ENCODE measurements around the gene TIMM22. TPM values are rescaled to one million over a fixed set of nuclear protein-coding genes. Genes with fewer than 3 reads are reported as not detected.

TIMM22 gene
- total RNA-seq, 1 experiment from 2014 or later = 17.7 TPM

DNA sequence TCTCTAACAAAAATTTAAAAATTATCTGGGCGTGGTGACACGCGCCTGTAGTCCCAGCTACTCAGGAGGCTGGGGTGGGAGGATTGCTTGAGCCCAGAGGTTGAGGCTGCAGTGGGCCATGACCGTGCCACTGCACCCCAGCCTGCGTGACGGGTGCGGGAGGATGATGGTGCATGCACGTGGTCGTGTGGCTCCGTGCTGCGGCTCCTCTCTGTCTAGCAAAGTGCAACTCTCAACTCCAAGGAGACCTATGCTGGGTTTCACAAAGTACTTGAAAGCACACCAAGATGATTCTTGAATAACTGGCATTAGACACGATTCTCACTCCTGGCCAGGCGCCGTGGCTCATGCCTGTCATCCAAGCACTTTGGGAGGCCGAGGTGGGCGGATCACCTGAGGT, 43.2 kb upstream of the TIMM22 start:
- ChIA-PET CTCF (no interaction called here), POLR2A (ENCODE audit: unreplicated experiment) (no interaction called here)
- ATAC-seq = no peak
- Histone ChIP-seq H3K9ac (ENCODE audit: low read length) (no peak overlapping the region), H3K4me3 (ENCODE audit: low read length) (no peak overlapping the region), H3K4me1 (ENCODE audit: insufficient read depth, low read length) (no peaks in the 10 kb centered on the region; the same call in 1 of the 2 replicates), H4K20me1 (ENCODE audit: low read length) (no peaks in the 10 kb centered on the region), H3K4me2 (ENCODE audit: low read length) (no peak overlapping the region), H3F3A (ENCODE audit: low read length, unreplicated experiment) (no peaks in the 10 kb centered on the region), H3K79me2 (ENCODE audit: low read length) (no peaks in the 10 kb centered on the region), H3K27ac (ENCODE audit: low read length) (no peak overlapping the region), H3K36me3 (ENCODE audit: low read depth, low read length) (no peaks in the 10 kb centered on the region), H3K27me3 (ENCODE audit: low read length) (no peaks in the 10 kb centered on the region), H3K9me2 (replicated peaks; ENCODE audit: low read length) (no peaks in the 10 kb centered on the region), H2AFZ (ENCODE audit: low read length) (no peak overlapping the region), H3K9me3 (ENCODE audit: low read length) (no peaks in the 10 kb centered on the region)
- no peak for DNase-seq
- intact Hi-C loops (cut with micrococcal nuclease) = no loop called here
- no TSS peak for BruUV-seq (replicated peaks)
- TF ChIP-seq EZH2phosphoT487 (IDR thresholded peaks at IDR 0.05; ENCODE audit: borderline replicate concordance, low read length) = no peak
- TF ChIP-seq, protein P1, sequence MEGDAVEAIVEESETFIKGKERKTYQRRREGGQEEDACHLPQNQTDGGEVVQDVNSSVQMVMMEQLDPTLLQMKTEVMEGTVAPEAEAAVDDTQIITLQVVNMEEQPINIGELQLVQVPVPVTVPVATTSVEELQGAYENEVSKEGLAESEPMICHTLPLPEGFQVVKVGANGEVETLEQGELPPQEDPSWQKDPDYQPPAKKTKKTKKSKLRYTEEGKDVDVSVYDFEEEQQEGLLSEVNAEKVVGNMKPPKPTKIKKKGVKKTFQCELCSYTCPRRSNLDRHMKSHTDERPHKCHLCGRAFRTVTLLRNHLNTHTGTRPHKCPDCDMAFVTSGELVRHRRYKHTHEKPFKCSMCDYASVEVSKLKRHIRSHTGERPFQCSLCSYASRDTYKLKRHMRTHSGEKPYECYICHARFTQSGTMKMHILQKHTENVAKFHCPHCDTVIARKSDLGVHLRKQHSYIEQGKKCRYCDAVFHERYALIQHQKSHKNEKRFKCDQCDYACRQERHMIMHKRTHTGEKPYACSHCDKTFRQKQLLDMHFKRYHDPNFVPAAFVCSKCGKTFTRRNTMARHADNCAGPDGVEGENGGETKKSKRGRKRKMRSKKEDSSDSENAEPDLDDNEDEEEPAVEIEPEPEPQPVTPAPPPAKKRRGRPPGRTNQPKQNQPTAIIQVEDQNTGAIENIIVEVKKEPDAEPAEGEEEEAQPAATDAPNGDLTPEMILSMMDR (conservative IDR thresholded peaks at IDR 0.05; ENCODE audit: low read depth, low read length) = no peak
- no peak for TF ChIP-seq EZH2 (IDR thresholded peaks at IDR 0.05; ENCODE audit: low read length, unreplicated experiment)

DNA sequence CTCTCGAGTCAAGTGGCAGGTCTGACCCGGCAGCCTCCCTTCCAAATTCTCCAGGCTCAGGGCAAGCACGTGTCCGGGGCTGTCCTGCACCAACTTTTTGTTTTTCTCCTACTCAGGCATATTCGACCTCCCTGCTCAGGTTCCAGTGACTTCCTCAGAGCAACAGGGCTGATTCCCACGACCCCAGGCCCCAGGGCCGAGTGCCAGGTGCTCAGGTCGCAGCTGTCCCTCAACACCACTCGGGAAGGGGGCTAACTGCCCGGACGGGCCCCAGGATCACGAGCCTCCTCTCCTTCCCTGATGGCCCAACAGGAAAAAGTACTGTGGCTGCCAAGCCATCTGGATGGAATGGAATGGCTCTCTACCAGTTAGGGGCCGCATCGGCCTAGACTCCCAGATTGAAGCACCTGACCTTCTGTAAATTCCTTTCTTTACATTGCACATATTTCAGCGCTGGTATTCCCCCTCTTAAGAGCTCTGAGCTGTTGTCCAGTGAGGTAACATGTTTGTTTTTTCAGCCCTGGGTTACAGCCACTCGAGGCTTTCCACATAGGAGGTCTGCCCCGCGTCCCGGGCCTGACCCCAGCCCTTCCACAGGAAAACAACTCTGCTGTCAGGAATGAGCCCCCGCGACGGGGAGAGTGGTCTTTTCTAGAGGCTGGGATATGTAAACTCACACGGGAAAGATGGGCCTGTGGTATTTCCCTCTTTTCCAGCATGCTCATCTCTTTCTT, 42.3 kb upstream of the TIMM22 start:
- H3K79me2 ChIP-seq (ENCODE audit: low read length) = no peaks in the 10 kb centered on the region
- ATAC-seq = no peak
- H2AFZ ChIP-seq (ENCODE audit: low read length) = no peak overlapping the region
- DNase-seq = no peak
- no peaks in the 10 kb centered on the region for H3F3A ChIP-seq (ENCODE audit: low read length, unreplicated experiment)
- TF ChIP-seq EZH2phosphoT487 (IDR thresholded peaks at IDR 0.05; ENCODE audit: borderline replicate concordance, low read length) = no peak
- TF ChIP-seq, protein P1 (conservative IDR thresholded peaks at IDR 0.05; ENCODE audit: low read depth, low read length) = no peak
- TF ChIP-seq EZH2 (IDR thresholded peaks at IDR 0.05; ENCODE audit: low read length, unreplicated experiment) = no peak
- no peak overlapping the region for H3K4me2 ChIP-seq (ENCODE audit: low read length)
- no peak overlapping the region for H3K27ac ChIP-seq (ENCODE audit: low read length)
- H4K20me1 ChIP-seq (ENCODE audit: low read length) = no peaks in the 10 kb centered on the region
- no peaks in the 10 kb centered on the region; the same call in 1 of the 2 replicates for H3K4me1 ChIP-seq (ENCODE audit: insufficient read depth, low read length)
- no TSS peak for BruUV-seq (replicated peaks)
- ChIA-PET POLR2A (ENCODE audit: unreplicated experiment) (no interaction called here), CTCF (no interaction called here)
- H3K9ac ChIP-seq (ENCODE audit: low read length) = no peak overlapping the region
- H3K27me3 ChIP-seq (ENCODE audit: low read length) = no peaks in the 10 kb centered on the region
- H3K9me3 ChIP-seq (ENCODE audit: low read length) = no peaks in the 10 kb centered on the region
- H3K4me3 ChIP-seq (ENCODE audit: low read length) = no peak overlapping the region
- H3K9me2 ChIP-seq (replicated peaks; ENCODE audit: low read length) = no peaks in the 10 kb centered on the region
- intact Hi-C loops (cut with micrococcal nuclease) = no loop called here
- H3K36me3 ChIP-seq (ENCODE audit: low read depth, low read length) = no peaks in the 10 kb centered on the region

DNA sequence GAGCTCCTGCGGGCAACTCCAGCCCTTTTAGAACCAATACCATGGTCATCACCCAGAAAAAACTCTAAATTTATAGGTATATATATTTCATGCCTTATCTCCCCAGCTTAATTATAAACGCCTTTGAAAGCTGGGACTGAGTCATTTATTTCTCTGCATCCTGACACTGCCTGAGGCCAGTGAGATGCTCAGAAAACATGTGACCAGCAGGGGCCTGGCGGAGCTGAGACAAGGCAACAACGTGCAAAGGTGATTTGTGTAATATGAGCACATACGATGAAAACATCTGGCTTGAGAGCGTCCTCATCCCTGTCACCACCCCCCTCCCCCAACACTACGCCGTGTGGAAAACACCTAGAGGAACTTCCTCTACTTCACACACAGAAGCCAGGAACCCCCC, 40.0 kb upstream of the TIMM22 start:
- H3K4me3 ChIP-seq (ENCODE audit: low read length) = no peak overlapping the region
- TF ChIP-seq, protein P1 (conservative IDR thresholded peaks at IDR 0.05; ENCODE audit: low read depth, low read length) = no peak
- TF ChIP-seq EZH2 (IDR thresholded peaks at IDR 0.05; ENCODE audit: low read length, unreplicated experiment) (no peak), EZH2phosphoT487 (IDR thresholded peaks at IDR 0.05; ENCODE audit: borderline replicate concordance, low read length) (no peak)
- no peaks in the 10 kb centered on the region for H3K9me2 ChIP-seq (replicated peaks; ENCODE audit: low read length)
- no peaks in the 10 kb centered on the region for H3K9me3 ChIP-seq (ENCODE audit: low read length)
- ATAC-seq (peak; percentile 55), DNase-seq (peak; percentile 45)
- no peaks in the 10 kb centered on the region for H3K36me3 ChIP-seq (ENCODE audit: low read depth, low read length)
- no peak overlapping the region for H3K27ac ChIP-seq (ENCODE audit: low read length)
- H3K27me3 ChIP-seq (ENCODE audit: low read length) = no peaks in the 10 kb centered on the region
- no peak overlapping the region for H3K4me2 ChIP-seq (ENCODE audit: low read length)
- ChIA-PET CTCF (interaction anchor here (0.8 kb wide), 1 partner anchor 24 kb away, joined by 3 read pairs; no protein-coding TSS in a partner anchor), POLR2A (ENCODE audit: unreplicated experiment) (no interaction called here)
- H3K9ac ChIP-seq (ENCODE audit: low read length) = no peak overlapping the region
- no peaks in the 10 kb centered on the region; the same call in 1 of the 2 replicates for H3K4me1 ChIP-seq (ENCODE audit: insufficient read depth, low read length)
- no peaks in the 10 kb centered on the region for H4K20me1 ChIP-seq (ENCODE audit: low read length)
- no peaks in the 10 kb centered on the region for H3F3A ChIP-seq (ENCODE audit: low read length, unreplicated experiment)
- intact Hi-C loops (cut with micrococcal nuclease) = no loop called here
- no TSS peak for BruUV-seq (replicated peaks)
- no peak overlapping the region for H2AFZ ChIP-seq (ENCODE audit: low read length)
- H3K79me2 ChIP-seq (ENCODE audit: low read length) = no peaks in the 10 kb centered on the region
